22Rv1 (cell line): Measurements from ENCODE around the gene PNKP.

Experiments
- H3K27ac ChIP-seq: fragments of 450-650 bp; 2 replicates; pipeline ENCODE4 v1.5.1; 2017
- ZFX ChIP-seq: fragments of 450-650 bp; IDR thresholded peaks from 2 replicates; pipeline ENCODE4 v1.6.1; 2017; ENCODE audit warnings: antibody characterized with exemption, borderline replicate concordance
- TF ChIP-seq, protein P1 (sequence below): fragments of 450-650 bp; IDR thresholded peaks from 2 replicates; pipeline ENCODE4 v1.5.1; 2017; ENCODE audit warnings: mild to moderate bottlenecking

PNKP gene

DNA sequence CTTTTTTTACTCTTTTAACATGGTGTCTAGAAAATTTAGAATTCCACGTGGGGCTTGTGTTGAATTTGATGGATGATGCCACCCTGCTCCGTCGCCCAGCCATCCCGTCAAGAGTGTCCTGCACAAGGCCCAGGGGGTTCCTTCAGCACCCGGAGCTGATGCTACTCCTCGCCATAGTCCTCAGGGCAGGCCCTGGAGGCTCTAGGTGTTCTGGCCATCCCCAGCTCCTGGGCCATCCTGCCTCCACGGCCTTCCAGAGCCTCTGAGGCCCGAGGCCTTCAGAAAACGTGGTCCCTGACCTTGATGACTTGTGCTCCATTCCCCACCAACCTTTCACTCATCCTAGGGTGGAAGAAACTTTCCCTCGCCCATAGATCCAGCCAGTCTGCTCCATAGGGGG is 6.5 kb upstream of the PNKP start:
- H3K27ac ChIP-seq: peak overlapping the region; percentile 97; the same call in 1 of the 2 replicates

GRCh38 chr19:49873129-49873521 is 5.7 kb upstream of the PNKP start:
- no peak overlapping the region for H3K27ac ChIP-seq

More for the DNA sequence above, 6.5 kb upstream of the PNKP start:
- TF ChIP-seq, protein P1, sequence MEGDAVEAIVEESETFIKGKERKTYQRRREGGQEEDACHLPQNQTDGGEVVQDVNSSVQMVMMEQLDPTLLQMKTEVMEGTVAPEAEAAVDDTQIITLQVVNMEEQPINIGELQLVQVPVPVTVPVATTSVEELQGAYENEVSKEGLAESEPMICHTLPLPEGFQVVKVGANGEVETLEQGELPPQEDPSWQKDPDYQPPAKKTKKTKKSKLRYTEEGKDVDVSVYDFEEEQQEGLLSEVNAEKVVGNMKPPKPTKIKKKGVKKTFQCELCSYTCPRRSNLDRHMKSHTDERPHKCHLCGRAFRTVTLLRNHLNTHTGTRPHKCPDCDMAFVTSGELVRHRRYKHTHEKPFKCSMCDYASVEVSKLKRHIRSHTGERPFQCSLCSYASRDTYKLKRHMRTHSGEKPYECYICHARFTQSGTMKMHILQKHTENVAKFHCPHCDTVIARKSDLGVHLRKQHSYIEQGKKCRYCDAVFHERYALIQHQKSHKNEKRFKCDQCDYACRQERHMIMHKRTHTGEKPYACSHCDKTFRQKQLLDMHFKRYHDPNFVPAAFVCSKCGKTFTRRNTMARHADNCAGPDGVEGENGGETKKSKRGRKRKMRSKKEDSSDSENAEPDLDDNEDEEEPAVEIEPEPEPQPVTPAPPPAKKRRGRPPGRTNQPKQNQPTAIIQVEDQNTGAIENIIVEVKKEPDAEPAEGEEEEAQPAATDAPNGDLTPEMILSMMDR: no peak
- no peak for TF ChIP-seq ZFX

GRCh38 chr19:49872245-49873128 is 5.1 kb upstream of the PNKP start:
- peak overlapping the region; percentile 93 for H3K27ac ChIP-seq
- TF ChIP-seq, protein P1: no peak
- TF ChIP-seq ZFX: no peak

More at GRCh38 chr19:49873129-49873521, 5.7 kb upstream of the PNKP start:
- TF ChIP-seq ZFX: no peak
- TF ChIP-seq, protein P1: no peak

- H3K27ac ChIP-seq: peak overlapping the region; percentile 93
- no peak for TF ChIP-seq ZFX
- TF ChIP-seq, protein P1: no peak
Observed at GRCh38 chr19:49871349-49871985, 4.1 kb upstream of the PNKP start.

DNA sequence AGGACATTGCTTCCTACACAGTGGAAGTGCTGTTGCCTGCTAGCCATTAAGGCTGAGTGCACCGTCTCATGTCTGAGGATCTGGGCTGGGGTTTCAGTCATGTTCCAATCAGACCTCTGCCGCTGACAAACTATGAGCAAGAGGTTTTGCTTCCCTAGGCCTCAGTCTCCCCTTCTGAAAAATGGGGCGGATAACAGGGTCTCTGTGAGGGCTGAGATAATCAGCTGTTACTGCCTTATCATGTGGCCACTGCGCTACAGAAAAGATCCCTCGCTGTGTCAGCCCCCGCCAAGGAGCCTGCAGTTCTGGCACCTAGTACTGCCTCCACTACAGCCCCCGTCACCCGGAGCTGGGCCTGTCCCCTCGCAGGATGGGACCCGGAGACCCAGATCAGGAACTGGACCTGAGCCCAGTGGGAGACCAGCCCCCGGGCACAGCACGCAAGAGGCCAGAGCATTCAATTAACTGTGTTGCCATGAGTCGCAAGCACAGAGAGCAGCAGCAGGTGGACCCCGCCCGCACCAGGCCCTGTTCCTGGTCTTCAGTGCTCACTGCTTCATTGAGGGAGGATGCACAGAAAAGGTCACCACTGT is 3.0 kb upstream of the PNKP start:
- peak overlapping the region; percentile 93 for H3K27ac ChIP-seq
- no peak for TF ChIP-seq ZFX
- TF ChIP-seq, protein P1: no peak

DNA sequence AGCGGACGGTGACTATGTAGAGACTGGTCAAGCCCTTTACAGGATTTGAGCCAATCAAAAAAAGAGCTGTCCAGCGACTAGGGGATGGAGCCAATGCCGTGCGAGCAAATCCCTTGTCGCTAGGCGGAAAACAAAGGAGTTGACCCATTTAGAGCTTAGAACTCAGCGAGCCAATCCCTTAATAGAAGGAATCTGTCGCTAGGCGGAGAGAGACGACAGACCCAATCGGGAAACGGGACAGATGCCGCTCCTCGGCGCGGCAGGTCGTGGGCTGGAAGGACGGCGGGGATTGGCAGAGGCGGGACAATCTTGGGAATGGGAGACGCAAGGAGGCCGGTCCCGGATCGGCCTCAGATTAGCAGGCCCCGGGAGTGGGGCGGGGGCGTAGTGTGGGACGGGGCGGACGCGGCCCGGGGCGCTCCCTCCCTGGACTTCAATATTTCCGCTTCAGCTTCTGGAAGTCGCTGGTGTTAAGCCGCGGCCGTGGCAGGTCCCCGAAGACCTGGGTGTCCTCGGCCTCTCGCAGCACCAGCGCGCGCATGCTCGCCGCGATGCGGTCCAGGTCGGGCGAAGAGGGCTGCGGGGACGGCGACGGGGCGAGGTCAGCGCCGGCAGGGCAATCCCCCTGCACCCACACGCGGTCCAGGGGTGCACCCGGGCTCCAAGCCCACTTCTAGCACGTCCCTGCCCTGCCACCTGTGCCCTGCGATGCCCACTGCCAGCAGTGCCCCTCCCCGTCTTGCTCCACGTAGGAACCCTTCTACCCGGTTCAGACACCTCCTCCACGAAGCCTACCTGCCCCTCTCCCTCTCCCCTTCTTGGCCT is 2.3 kb upstream of the PNKP start:
- peak overlapping the region; percentile 93 for H3K27ac ChIP-seq
- TF ChIP-seq, protein P1: no peak
- no peak for TF ChIP-seq ZFX
